Immature natural killer cell (primary cell): Measurements from ENCODE around the gene C9orf50. TPM values are rescaled to one million over a fixed set of nuclear protein-coding genes. Genes with fewer than 3 reads are reported as not detected.
A peak's percentile ranks its signal among the peaks of the same experiment; 100 is the strongest.
"Not testable (repeated sequence)": the region's sequence is repeated elsewhere in the genome, so short reads cannot be mapped to it uniquely, and the experiment has no call there.

Source experiments
- DNase-seq, 3 donors: peaks; one replicate each; pipeline ENCODE4 v3.0.0; 2022; ENCODE audit warnings: mixed read lengths in 1 of 3
- H3K27ac Mint-ChIP-seq, 6 donors: one replicate each; pipeline ENCODE4 v1.8.0; 2020; ENCODE audit warnings: mixed read lengths in 6 of 6, mild to moderate bottlenecking in 5 of 6, inconsistent platforms in 4 of 6, moderate library complexity in 3 of 6
- H3K27me3 Mint-ChIP-seq, 3 donors: one replicate each; pipeline ENCODE4 v1.8.0; 2020 to 2021; ENCODE audit warnings: low read depth in 3 of 3, mild to moderate bottlenecking in 3 of 3, mixed read lengths in 3 of 3, moderate library complexity in 3 of 3, inconsistent platforms in 1 of 3
- H3K36me3 Mint-ChIP-seq, 3 donors: one replicate each; pipeline ENCODE4 v1.8.0; 2020; ENCODE audit warnings: mixed read lengths in 3 of 3, inconsistent platforms in 2 of 3, mild to moderate bottlenecking in 2 of 3
- H3K4me1 Mint-ChIP-seq, 2 donors: one replicate each; pipeline ENCODE4 v1.8.0; 2020; ENCODE audit warnings: inconsistent platforms in 2 of 2, mild to moderate bottlenecking in 2 of 2, mixed read lengths in 2 of 2, moderate library complexity in 1 of 2
- H3K4me3 Mint-ChIP-seq, 5 donors: one replicate each; pipeline ENCODE4 v1.8.0; 2020; ENCODE audit warnings: mild to moderate bottlenecking in 5 of 5, mixed read lengths in 5 of 5, inconsistent platforms in 3 of 5, moderate library complexity in 3 of 5
- H3K9me3 Mint-ChIP-seq, 6 donors: one replicate each; pipeline ENCODE4 v1.8.0; 2020; ENCODE audit warnings: mild to moderate bottlenecking in 6 of 6, mixed read lengths in 6 of 6, inconsistent platforms in 4 of 6, moderate library complexity in 3 of 6
- polyA plus RNA-seq, 3 donors: library from polyadenylated mRNA; unstranded; fragments of 300-500 nt; fragmentation: Illumina TruSeq; gene quantifications; one replicate each; pipeline ENCODE4 v1.2.3, GENCODE V29; 2021

C9orf50 gene
- polyA plus RNA-seq, 3 donors from 2014 or later, result not detected

- no peak for DNase-seq
- peaks cover 11 to 17% of the 10 kb centered on the region in 2 donors for H3K4me1 Mint-ChIP-seq
- H3K4me3 Mint-ChIP-seq, result peak overlapping the region in 1 of 5 donors; percentile 68
- H3K36me3 Mint-ChIP-seq, result no peaks in the 10 kb centered on the region
- no peaks in the 10 kb centered on the region for H3K9me3 Mint-ChIP-seq
- peaks cover 1 to 12% (median 7%) of the 10 kb centered on the region in 3 donors for H3K27me3 Mint-ChIP-seq
- H3K27ac Mint-ChIP-seq, result peak overlapping the region in 2 of 6 donors; percentile 13 to 46
These were observed 24.9 kb downstream of the C9orf50 start for GRCh38 chr9:129595903-129596540.

GRCh38 chr9:129595311-129595741 lies 25.6 kb downstream of the C9orf50 start:
- no peaks in the 10 kb centered on the region for H3K9me3 Mint-ChIP-seq
- no peak overlapping the region for H3K27ac Mint-ChIP-seq
- H3K4me3 Mint-ChIP-seq, result no peak overlapping the region
- no peak for DNase-seq
- no peaks in the 10 kb centered on the region for H3K36me3 Mint-ChIP-seq
- H3K4me1 Mint-ChIP-seq, result peaks cover 11 to 17% of the 10 kb centered on the region in 2 donors
- H3K27me3 Mint-ChIP-seq, result peaks cover 0 to 12% (median 9%) of the 10 kb centered on the region in 3 donors

- H3K4me3 Mint-ChIP-seq, result no peak overlapping the region
- H3K36me3 Mint-ChIP-seq, result no peaks in the 10 kb centered on the region
- H3K4me1 Mint-ChIP-seq, result peaks cover 11 to 17% of the 10 kb centered on the region in 2 donors
- DNase-seq, result no peak
- H3K9me3 Mint-ChIP-seq, result no peaks in the 10 kb centered on the region
- H3K27me3 Mint-ChIP-seq, result peaks cover 0 to 12% (median 9%) of the 10 kb centered on the region in 3 donors
- H3K27ac Mint-ChIP-seq, result no peak overlapping the region
These were observed 26.3 kb downstream of the C9orf50 start for GRCh38 chr9:129594632-129595031.

GRCh38 chr9:129592790-129593189 lies 28.1 kb downstream of the C9orf50 start:
- H3K4me1 Mint-ChIP-seq, H3K9me3 Mint-ChIP-seq, H3K36me3 Mint-ChIP-seq, H3K4me3 Mint-ChIP-seq, DNase-seq, H3K27ac Mint-ChIP-seq: not testable (repeated sequence)
- peaks cover 0 to 11% (median 1%) of the 10 kb centered on the region in 3 donors for H3K27me3 Mint-ChIP-seq

GRCh38 chr9:129591916-129592315 lies 29.0 kb downstream of the C9orf50 start:
- H3K36me3 Mint-ChIP-seq, result no peaks in the 10 kb centered on the region
- DNase-seq, result no peak
- peaks cover 1 to 11% (median 3%) of the 10 kb centered on the region in 3 donors for H3K27me3 Mint-ChIP-seq
- H3K9me3 Mint-ChIP-seq, result no peaks in the 10 kb centered on the region
- H3K27ac Mint-ChIP-seq, result peak overlapping the region in 1 of 6 donors; percentile 60
- peaks cover 5 to 15% of the 10 kb centered on the region in 2 donors for H3K4me1 Mint-ChIP-seq
- no peak overlapping the region for H3K4me3 Mint-ChIP-seq

GRCh38 chr9:129590466-129590865 lies 30.4 kb downstream of the C9orf50 start:
- no peak for DNase-seq
- Mint-ChIP-seq H3K36me3 (no peaks in the 10 kb centered on the region), H3K4me1 (peaks cover 0 to 15% of the 10 kb centered on the region in 2 donors), H3K27ac (no peak overlapping the region), H3K9me3 (no peaks in the 10 kb centered on the region), H3K4me3 (no peak overlapping the region), H3K27me3 (peaks cover 1 to 8% (median 3%) of the 10 kb centered on the region in 3 donors)

GRCh38 chr9:129587487-129588262 lies 33.2 kb downstream of the C9orf50 start:
- Mint-ChIP-seq H3K4me3 (no peak overlapping the region), H3K9me3 (no peaks in the 10 kb centered on the region), H3K36me3 (no peaks in the 10 kb centered on the region), H3K4me1 (peaks cover 7 to 30% of the 10 kb centered on the region in 2 donors), H3K27me3 (peaks cover 3 to 12% (median 4%) of the 10 kb centered on the region in 3 donors), H3K27ac (peak overlapping the region in 3 of 6 donors; percentile 53 to 72 (median 69))
- DNase-seq, result no peak

GRCh38 chr9:129586685-129587084 lies 34.2 kb downstream of the C9orf50 start:
- DNase-seq, result peak in 1 of 3 donors; percentile 25
- H3K27ac Mint-ChIP-seq, result peak overlapping the region in 4 of 6 donors; percentile 60 to 84 (median 77)
- no peaks in the 10 kb centered on the region for H3K36me3 Mint-ChIP-seq
- H3K9me3 Mint-ChIP-seq, result no peaks in the 10 kb centered on the region
- H3K4me3 Mint-ChIP-seq, result peak overlapping the region in 1 of 5 donors; percentile 34
- peaks cover 7 to 30% of the 10 kb centered on the region in 2 donors for H3K4me1 Mint-ChIP-seq
- peaks cover 3 to 9% (median 4%) of the 10 kb centered on the region in 3 donors for H3K27me3 Mint-ChIP-seq

- H3K4me3 Mint-ChIP-seq, result peak overlapping the region in 1 of 5 donors; percentile 19
- no peak for DNase-seq
- H3K9me3 Mint-ChIP-seq, result no peaks in the 10 kb centered on the region
- H3K27ac Mint-ChIP-seq, result peak overlapping the region in 4 of 6 donors; percentile 57 to 84 (median 74)
- peaks cover 4 to 9% (median 4%) of the 10 kb centered on the region in 3 donors for H3K27me3 Mint-ChIP-seq
- H3K36me3 Mint-ChIP-seq, result no peaks in the 10 kb centered on the region
- H3K4me1 Mint-ChIP-seq, result peaks cover 7 to 30% of the 10 kb centered on the region in 2 donors
These were observed 34.7 kb downstream of the C9orf50 start for GRCh38 chr9:129586245-129586644.

GRCh38 chr9:129585352-129585751 lies 35.5 kb downstream of the C9orf50 start:
- Mint-ChIP-seq H3K27me3 (peaks cover 3 to 9% (median 5%) of the 10 kb centered on the region in 3 donors), H3K36me3 (no peaks in the 10 kb centered on the region), H3K4me1 (peaks cover 7 to 30% of the 10 kb centered on the region in 2 donors), H3K9me3 (no peaks in the 10 kb centered on the region), H3K4me3 (no peak overlapping the region), H3K27ac (peak overlapping the region in 2 of 6 donors; percentile 17 to 83)
- no peak for DNase-seq

GRCh38 chr9:129584136-129584535 lies 36.8 kb downstream of the C9orf50 start:
- peaks cover 3 to 9% (median 5%) of the 10 kb centered on the region in 3 donors for H3K27me3 Mint-ChIP-seq
- peak; percentile 61 to 63 (median 62) for DNase-seq
- H3K9me3 Mint-ChIP-seq, result no peaks in the 10 kb centered on the region

GRCh38 chr9:129583308-129584038 lies 37.4 kb downstream of the C9orf50 start:
- no peaks in the 10 kb centered on the region for H3K36me3 Mint-ChIP-seq
- no peaks in the 10 kb centered on the region for H3K9me3 Mint-ChIP-seq
- no peak for DNase-seq
- no peak overlapping the region for H3K27ac Mint-ChIP-seq
- H3K27me3 Mint-ChIP-seq, result peaks cover 3 to 9% (median 5%) of the 10 kb centered on the region in 3 donors
- no peak overlapping the region for H3K4me3 Mint-ChIP-seq
- peaks cover 14 to 30% of the 10 kb centered on the region in 2 donors for H3K4me1 Mint-ChIP-seq

More at GRCh38 chr9:129584136-129584535, 36.8 kb downstream of the C9orf50 start:
- Mint-ChIP-seq H3K4me1 (peaks cover 14 to 30% of the 10 kb centered on the region in 2 donors), H3K4me3 (peak overlapping the region in 3 of 5 donors; percentile 10 to 49 (median 23)), H3K36me3 (no peaks in the 10 kb centered on the region), H3K27ac (peak overlapping the region; percentile 50 to 83 (median 74))

GRCh38 chr9:129582855-129583254 lies 38.0 kb downstream of the C9orf50 start:
- DNase-seq, result no peak
- peaks cover 3 to 5% (median 3%) of the 10 kb centered on the region in 3 donors for H3K27me3 Mint-ChIP-seq
- H3K4me3 Mint-ChIP-seq, result no peak overlapping the region
- no peaks in the 10 kb centered on the region for H3K9me3 Mint-ChIP-seq
- H3K4me1 Mint-ChIP-seq, result peaks cover 14 to 30% of the 10 kb centered on the region in 2 donors
- peak overlapping the region in 1 of 6 donors; percentile 32 for H3K27ac Mint-ChIP-seq
- no peaks in the 10 kb centered on the region for H3K36me3 Mint-ChIP-seq
